GM12801 (cell line): Measurements from ENCODE around the gene FAM81B.

Source experiments
- TF ChIP-seq, protein P1 (sequence below): IDR thresholded peaks from one replicate; pipeline ENCODE4 v1.5.1; 2011; ENCODE audit warnings: control low read depth; ENCODE audit not compliant: insufficient read length; ENCODE audit errors: extremely low read depth

FAM81B gene

DNA sequence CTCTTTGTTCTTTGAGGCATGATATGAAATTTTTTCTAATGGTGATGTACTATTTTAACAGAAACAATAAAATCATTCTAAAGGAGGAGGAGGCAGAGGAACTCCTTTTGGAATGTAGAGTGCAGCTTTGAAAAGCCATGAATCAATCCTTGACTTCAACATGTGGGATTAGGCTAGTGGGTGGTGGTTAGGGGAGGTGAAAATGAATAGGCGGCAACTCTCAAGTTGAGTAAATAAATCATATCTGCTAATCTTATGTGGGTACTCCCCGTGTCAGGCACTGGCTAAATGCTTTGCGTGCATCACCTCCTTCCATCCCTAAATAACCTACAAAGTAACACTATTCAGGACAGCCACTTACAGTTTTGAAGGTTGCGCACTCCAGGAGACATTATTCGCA, 35.1 kb downstream of the FAM81B start:
- TF ChIP-seq, protein P1, sequence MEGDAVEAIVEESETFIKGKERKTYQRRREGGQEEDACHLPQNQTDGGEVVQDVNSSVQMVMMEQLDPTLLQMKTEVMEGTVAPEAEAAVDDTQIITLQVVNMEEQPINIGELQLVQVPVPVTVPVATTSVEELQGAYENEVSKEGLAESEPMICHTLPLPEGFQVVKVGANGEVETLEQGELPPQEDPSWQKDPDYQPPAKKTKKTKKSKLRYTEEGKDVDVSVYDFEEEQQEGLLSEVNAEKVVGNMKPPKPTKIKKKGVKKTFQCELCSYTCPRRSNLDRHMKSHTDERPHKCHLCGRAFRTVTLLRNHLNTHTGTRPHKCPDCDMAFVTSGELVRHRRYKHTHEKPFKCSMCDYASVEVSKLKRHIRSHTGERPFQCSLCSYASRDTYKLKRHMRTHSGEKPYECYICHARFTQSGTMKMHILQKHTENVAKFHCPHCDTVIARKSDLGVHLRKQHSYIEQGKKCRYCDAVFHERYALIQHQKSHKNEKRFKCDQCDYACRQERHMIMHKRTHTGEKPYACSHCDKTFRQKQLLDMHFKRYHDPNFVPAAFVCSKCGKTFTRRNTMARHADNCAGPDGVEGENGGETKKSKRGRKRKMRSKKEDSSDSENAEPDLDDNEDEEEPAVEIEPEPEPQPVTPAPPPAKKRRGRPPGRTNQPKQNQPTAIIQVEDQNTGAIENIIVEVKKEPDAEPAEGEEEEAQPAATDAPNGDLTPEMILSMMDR: no peak

DNA sequence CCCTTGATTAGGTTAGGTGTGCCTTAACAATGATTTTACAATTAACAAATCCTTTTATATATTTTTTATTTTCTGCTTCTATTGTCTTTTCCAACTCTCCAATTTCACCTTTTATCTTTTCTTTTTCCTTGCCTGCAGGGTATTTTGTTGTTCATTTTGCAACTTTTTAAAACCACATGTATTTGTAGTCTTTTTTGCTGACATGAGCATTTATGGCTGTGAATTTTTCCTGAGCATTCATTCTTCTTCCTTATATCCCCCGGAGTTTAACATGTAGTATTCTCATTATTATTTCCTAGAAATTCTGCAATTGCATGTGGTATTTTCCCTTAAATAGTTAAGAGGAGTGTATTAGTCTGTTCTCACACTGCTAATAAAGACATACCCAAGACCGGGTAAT, 41.6 kb downstream of the FAM81B start:
- TF ChIP-seq, protein P1: no peak

DNA sequence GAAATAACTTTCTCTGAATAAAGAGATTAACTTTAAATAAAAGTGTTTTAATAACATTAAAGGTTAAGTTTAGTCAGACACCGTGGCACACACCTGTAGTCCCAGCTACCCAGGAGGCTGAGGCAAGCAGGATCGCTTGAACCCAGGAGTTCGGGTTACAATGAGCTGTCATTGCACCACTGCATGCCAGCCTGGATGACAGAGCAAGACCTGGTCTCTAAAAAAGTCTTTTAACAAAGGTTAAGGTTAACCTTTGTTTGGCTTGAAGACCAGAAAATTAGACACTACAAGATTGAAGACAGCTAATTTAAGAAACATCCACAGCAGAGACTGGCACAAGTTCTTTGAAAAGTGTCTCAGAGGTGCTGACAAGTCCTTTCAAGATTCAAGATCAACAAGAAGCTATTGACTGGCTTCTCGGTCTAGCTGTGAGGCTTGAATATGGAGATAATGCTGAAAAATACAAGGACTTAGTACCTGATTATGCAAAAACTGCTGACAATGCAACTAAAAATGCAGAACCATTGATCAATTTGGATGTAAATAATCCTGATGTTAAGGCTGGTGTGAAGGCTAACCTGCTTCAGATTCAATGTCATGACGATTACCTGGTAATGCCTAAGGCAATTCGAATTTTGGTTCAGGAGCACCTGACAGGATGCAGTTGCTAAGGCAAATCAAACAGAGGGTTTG, 48.8 kb downstream of the FAM81B start:
- TF ChIP-seq, protein P1: no peak

DNA sequence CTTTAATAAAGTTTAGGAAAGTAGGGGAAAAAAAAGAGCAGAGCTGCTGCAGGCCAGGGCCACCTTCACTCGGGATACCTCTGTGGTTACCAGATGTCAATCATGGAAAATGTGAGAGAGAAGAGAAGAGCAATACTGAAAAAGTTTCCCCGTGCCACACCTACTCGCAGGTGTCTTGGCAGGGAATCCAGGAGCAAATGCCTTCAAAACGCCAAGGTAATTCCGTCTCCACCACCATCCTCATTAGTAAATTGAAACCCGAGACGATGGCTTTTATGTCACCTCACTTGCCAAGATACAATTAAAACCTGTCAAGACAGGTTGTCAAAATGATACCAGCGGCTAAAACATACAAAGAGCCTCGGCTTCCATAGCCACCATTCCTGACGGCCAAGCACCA, 49.7 kb downstream of the FAM81B start:
- TF ChIP-seq, protein P1: no peak

DNA sequence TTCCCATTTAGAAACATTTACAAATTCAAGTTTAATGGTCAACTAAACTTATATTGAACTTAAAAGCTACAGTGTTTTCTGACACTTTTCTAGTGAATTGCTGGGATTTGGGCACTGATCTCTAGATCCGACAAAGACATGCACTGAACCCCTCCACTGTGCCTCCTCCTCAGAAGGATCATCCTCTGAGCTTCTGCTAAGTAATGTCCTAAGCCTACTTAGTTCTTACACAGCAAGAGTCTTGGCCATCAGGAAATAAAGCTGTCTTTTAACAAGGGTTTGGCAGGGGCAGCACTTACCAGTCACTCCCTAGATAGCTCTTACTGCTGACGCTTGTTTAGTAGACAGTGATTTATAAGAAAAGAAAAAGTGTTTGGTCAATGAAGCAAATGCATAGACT, 50.5 kb downstream of the FAM81B start:
- TF ChIP-seq, protein P1: no peak

DNA sequence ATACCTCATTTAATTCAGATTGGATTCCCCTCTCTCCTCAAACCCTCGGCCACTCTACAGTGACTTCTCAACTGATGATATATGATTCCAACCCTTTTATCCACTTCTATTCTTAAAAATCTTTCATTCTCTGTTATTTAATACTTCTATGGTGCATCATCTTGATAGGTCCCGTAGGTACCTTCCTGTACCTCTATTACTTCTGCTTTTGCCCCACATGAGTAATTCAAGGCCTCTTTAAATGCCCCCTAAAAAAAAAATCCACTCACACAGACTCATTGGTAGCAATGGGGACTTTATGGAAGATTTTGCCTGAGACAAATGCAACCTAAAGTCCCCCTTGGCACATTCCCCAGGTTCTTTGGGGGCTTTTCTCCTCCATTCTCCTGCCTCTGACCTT, 54.3 kb downstream of the FAM81B start:
- TF ChIP-seq, protein P1: no peak

DNA sequence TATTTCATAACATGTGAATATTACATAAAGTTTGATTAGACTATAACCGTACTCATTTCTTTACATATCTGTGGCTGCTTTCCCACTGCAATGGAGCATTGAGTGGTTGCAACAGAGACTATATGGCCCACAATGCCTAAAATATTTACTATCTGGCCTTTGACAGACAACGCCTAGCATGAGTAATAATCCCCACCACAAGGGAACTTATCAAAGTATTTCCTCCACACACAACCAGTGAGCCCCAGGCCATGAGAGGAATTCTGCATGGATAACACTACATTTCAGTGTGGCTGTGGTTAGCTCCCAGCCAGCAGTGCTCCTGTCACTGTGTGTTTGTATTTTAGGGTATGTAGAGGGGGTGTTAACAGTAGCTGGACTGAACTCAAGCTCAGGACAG, 54.8 kb downstream of the FAM81B start:
- TF ChIP-seq, protein P1: no peak
